Measurements from ENCODE around the gene MYO1C.
A peak's percentile ranks its signal among the peaks of the same experiment; 100 is the strongest.

The MYO1C gene

DNA sequence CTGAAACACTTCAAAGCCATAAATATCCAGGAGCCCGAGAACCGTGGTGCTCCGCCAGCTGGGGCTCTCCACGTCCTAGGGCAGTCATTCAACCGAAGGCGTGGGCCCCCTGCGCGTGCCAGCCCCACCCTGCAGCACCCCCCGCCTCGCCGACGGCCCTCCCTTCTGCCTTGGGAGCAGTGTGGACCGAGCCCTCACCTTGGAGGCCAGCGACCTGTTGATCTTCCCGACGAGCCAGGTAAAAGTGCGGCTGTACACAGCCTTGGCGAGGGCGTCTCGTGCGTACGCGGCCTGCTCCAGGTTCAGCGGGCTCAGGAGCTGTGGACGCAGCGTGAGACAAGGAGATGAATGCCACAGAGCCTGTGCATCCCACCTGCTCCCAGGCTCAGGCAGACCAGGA lies 14.1 kb downstream of the MYO1C start:
- DNase-seq (ENCODE audit: low read depth), result no peak
- H3K4me3 ChIP-seq (ENCODE audit: low read depth, low read length), result no peak overlapping the region
- TF ChIP-seq MYC (IDR thresholded peaks at IDR 0.05; ENCODE audit: low read depth, low read length), result no peak
- no peak for TF ChIP-seq MAX (IDR thresholded peaks at IDR 0.05; ENCODE audit: low read depth, low read length)
- no peak for TF ChIP-seq POLR2A (IDR thresholded peaks at IDR 0.05; ENCODE audit: extremely low read depth, insufficient read length)
- TF ChIP-seq, protein P1, sequence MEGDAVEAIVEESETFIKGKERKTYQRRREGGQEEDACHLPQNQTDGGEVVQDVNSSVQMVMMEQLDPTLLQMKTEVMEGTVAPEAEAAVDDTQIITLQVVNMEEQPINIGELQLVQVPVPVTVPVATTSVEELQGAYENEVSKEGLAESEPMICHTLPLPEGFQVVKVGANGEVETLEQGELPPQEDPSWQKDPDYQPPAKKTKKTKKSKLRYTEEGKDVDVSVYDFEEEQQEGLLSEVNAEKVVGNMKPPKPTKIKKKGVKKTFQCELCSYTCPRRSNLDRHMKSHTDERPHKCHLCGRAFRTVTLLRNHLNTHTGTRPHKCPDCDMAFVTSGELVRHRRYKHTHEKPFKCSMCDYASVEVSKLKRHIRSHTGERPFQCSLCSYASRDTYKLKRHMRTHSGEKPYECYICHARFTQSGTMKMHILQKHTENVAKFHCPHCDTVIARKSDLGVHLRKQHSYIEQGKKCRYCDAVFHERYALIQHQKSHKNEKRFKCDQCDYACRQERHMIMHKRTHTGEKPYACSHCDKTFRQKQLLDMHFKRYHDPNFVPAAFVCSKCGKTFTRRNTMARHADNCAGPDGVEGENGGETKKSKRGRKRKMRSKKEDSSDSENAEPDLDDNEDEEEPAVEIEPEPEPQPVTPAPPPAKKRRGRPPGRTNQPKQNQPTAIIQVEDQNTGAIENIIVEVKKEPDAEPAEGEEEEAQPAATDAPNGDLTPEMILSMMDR (IDR thresholded peaks at IDR 0.05; ENCODE audit: low read depth, low read length), result no peak

DNA sequence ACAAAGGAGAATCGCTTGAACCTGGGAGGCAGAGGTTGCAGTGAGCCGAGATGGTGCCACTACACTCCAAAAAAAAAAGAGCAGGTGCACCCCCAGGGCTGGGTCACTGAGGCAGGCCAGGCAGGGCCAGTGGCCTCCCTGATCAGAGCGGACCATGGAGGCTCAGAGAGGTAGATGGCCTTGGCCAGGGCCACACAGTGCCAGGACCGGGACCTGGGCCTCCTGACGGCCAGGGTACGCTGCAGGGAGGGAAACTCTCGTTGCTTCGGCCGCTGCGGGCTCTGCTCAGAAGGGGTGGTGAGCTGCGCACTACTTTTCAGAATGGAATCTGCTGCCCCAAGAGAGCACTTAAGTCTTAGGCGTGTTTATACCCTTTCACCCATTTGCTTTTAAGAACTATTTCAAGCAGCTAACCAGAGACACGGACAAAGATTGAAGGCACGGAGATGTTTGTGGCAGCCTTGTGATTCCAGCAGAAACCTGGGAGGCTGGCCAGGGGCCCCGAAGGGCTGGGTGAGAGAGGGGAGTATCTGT lies 17.1 kb downstream of the MYO1C start:
- H3K4me3 ChIP-seq (ENCODE audit: low read depth, low read length), result no peak overlapping the region
- TF ChIP-seq POLR2A (IDR thresholded peaks at IDR 0.05; ENCODE audit: extremely low read depth, insufficient read length), result no peak
- TF ChIP-seq, protein P1 (IDR thresholded peaks at IDR 0.05; ENCODE audit: low read depth, low read length), result no peak
- no peak for TF ChIP-seq MYC (IDR thresholded peaks at IDR 0.05; ENCODE audit: low read depth, low read length)
- no peak for TF ChIP-seq MAX (IDR thresholded peaks at IDR 0.05; ENCODE audit: low read depth, low read length)
- DNase-seq (ENCODE audit: low read depth), result no peak

- no peak for DNase-seq (ENCODE audit: low read depth)
- no peak overlapping the region for H3K4me3 ChIP-seq (ENCODE audit: low read depth, low read length)
- TF ChIP-seq MYC (IDR thresholded peaks at IDR 0.05; ENCODE audit: low read depth, low read length) (no peak), MAX (IDR thresholded peaks at IDR 0.05; ENCODE audit: low read depth, low read length) (no peak), POLR2A (IDR thresholded peaks at IDR 0.05; ENCODE audit: extremely low read depth, insufficient read length) (no peak)
- TF ChIP-seq, protein P1 (IDR thresholded peaks at IDR 0.05; ENCODE audit: low read depth, low read length), result no peak
These were observed 17.9 kb downstream of the MYO1C start for GRCh38 chr17:1474402-1475189.

GRCh38 chr17:1473841-1474240 lies 18.6 kb downstream of the MYO1C start:
- no peak overlapping the region for H3K4me3 ChIP-seq (ENCODE audit: low read depth, low read length)
- no peak for DNase-seq (ENCODE audit: low read depth)
- TF ChIP-seq, protein P1 (IDR thresholded peaks at IDR 0.05; ENCODE audit: low read depth, low read length), result no peak
- TF ChIP-seq POLR2A (IDR thresholded peaks at IDR 0.05; ENCODE audit: extremely low read depth, insufficient read length) (no peak), MYC (IDR thresholded peaks at IDR 0.05; ENCODE audit: low read depth, low read length) (no peak), MAX (IDR thresholded peaks at IDR 0.05; ENCODE audit: low read depth, low read length) (no peak)

DNA sequence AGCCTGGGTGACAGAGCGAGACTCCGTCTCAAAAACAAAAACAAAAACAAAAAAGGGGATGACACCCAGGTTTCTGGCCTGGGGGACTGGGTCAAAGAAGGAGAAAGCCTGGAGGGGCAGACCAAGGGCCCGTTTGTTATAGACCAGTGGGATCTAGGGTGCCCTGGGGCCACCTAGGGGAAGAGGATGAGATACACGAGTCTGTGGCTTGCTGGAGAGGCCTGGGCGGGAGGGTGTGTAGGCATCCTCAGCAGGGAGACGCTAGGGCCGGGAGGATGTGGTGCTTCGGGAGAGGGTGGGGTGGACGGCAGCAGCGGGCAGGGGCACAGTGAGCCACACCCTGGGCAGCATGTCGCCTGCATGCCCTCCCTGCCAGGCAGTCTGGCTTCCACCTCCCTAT lies 19.3 kb downstream of the MYO1C start:
- TF ChIP-seq, protein P1 (IDR thresholded peaks at IDR 0.05; ENCODE audit: low read depth, low read length), result peak; percentile 35
- TF ChIP-seq MAX (IDR thresholded peaks at IDR 0.05; ENCODE audit: low read depth, low read length), result no peak
- H3K4me3 ChIP-seq (ENCODE audit: low read depth, low read length), result no peak overlapping the region
- DNase-seq (ENCODE audit: low read depth), result peak; percentile 57

Measured in NB4 (cell line).